PFSK-1 (cell line): Measurements from ENCODE around the gene TNS1.

Experiments
- FOXP2 ChIP-seq: optimal IDR thresholded peaks from 2 replicates; pipeline ENCODE3; 2011; ENCODE audit warnings: borderline replicate concordance, control low read depth, inconsistent platforms; ENCODE audit not compliant: insufficient read depth; ENCODE audit errors: extremely low read length, extremely low read depth
- POLR2AphosphoS5 ChIP-seq: IDR thresholded peaks from 2 replicates; pipeline ENCODE4 v1.6.1; 2012; ENCODE audit warnings: low read depth, mild to moderate bottlenecking, control low read depth, low read length, moderate library complexity
- SIN3A ChIP-seq: IDR thresholded peaks from 2 replicates; pipeline ENCODE4 v1.6.1; 2012; ENCODE audit warnings: mild to moderate bottlenecking, low read length, moderate library complexity, borderline replicate concordance; ENCODE audit not compliant: insufficient read depth
- TAF1 ChIP-seq: IDR thresholded peaks from 2 replicates; pipeline ENCODE4 v1.6.1; 2012; ENCODE audit warnings: low read length, control low read depth, borderline replicate concordance; ENCODE audit not compliant: insufficient read depth
- TF ChIP-seq, protein P1 (sequence below), 2 experiments: IDR thresholded peaks; 2 replicates each; pipeline versions ENCODE4 v1.6.1 to v1.8.0; 2011 to 2012; ENCODE audit warnings: low read depth in 2 of 2, low read length in 2 of 2, control low read depth in 1 of 2, inconsistent platforms in 1 of 2, mild to moderate bottlenecking in 1 of 2, moderate library complexity in 1 of 2; ENCODE audit not compliant: insufficient read depth in 1 of 2

TNS1 gene

DNA sequence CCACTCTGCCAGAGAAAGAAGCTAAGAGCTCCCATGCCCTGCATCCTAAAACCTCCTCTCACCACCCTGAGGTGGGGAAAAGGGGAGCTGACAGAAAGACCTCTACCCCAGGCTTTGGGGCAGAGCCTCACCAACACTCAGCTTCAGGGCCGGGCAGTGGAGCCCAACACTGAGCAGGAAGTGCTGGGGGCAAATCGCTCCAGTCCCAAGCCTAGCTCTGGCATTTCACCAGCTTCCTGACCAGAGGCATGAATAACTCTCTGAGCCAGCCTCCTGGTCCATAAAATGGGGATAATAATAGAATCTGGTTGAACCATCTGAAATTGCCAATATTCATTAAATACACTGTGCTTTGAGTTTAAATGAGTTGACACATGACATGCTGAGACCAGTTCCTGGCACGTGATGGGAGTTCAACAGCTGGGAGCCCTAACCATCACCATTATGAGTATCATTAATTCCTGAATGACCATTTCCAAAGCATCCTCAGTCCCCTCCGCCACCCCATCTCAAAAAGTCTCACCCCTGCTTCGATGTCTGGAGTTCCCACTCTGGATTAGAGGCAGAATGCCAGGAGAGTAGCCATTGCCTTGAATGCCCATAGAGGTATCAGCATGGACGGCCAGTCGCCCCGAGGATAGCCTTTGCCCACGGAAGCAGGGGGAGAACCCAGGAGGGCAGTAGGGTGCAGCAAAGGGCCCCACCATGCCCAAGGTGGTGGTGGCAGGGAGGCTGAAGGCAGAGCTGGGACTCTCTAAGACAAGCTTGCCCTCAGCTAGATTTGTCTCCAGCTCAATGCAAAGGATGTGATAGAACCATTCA is 153.4 kb downstream of the TNS1 start:
- no peak for TF ChIP-seq SIN3A

- TF ChIP-seq FOXP2 = no peak
- TF ChIP-seq, protein P1, sequence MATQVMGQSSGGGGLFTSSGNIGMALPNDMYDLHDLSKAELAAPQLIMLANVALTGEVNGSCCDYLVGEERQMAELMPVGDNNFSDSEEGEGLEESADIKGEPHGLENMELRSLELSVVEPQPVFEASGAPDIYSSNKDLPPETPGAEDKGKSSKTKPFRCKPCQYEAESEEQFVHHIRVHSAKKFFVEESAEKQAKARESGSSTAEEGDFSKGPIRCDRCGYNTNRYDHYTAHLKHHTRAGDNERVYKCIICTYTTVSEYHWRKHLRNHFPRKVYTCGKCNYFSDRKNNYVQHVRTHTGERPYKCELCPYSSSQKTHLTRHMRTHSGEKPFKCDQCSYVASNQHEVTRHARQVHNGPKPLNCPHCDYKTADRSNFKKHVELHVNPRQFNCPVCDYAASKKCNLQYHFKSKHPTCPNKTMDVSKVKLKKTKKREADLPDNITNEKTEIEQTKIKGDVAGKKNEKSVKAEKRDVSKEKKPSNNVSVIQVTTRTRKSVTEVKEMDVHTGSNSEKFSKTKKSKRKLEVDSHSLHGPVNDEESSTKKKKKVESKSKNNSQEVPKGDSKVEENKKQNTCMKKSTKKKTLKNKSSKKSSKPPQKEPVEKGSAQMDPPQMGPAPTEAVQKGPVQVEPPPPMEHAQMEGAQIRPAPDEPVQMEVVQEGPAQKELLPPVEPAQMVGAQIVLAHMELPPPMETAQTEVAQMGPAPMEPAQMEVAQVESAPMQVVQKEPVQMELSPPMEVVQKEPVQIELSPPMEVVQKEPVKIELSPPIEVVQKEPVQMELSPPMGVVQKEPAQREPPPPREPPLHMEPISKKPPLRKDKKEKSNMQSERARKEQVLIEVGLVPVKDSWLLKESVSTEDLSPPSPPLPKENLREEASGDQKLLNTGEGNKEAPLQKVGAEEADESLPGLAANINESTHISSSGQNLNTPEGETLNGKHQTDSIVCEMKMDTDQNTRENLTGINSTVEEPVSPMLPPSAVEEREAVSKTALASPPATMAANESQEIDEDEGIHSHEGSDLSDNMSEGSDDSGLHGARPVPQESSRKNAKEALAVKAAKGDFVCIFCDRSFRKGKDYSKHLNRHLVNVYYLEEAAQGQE (IDR thresholded peaks at IDR 0.05; ENCODE audit: insufficient read depth in 1 of 2, low read depth in 2 of 2, low read length in 2 of 2) = no peak
- TF ChIP-seq POLR2AphosphoS5 = no peak
- TF ChIP-seq TAF1 = no peak
- no peak for TF ChIP-seq SIN3A
Measured at GRCh38 chr2:217848351-217848957, 154.3 kb downstream of the TNS1 start.

DNA sequence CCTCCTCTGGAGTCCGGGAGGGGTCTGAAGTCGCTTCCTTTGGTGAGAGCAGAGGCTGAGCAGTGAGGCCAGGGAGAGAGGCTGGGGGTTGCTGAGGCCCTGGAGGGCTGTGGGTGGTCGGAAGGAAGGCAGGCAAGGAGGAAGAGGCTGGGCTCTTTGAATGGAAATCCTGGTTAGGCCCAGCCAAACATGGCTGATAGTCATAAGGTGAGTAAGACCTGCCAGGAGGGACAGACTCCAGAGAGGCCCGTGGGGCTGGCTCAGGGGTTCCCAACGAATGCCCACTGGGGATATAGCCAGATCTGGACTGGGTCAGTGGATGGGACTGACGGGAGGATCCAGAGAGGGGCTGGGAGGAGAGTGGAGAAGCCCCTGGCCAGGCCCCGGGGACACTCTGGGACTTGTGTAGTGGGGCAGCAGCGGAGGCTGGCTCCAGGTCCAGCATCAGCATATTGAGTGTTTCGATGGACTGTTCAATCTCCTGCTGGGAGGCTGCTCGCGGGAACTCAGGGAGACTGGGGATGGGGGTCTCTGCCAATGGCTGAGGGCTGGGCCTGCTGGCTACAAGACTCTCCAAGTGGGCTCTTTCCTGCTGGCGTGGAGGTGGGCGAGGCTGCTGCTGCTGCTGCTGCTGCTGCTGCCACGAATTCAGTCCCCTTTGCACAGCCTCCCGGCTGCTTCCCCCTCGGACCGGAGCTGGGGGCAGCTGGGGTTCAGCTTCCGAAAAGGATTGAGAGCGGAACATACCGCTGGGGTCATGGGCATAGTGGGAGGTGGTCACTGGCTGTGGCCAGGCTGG is 155.0 kb downstream of the TNS1 start:
- TF ChIP-seq SIN3A (no peak), POLR2AphosphoS5 (no peak)

DNA sequence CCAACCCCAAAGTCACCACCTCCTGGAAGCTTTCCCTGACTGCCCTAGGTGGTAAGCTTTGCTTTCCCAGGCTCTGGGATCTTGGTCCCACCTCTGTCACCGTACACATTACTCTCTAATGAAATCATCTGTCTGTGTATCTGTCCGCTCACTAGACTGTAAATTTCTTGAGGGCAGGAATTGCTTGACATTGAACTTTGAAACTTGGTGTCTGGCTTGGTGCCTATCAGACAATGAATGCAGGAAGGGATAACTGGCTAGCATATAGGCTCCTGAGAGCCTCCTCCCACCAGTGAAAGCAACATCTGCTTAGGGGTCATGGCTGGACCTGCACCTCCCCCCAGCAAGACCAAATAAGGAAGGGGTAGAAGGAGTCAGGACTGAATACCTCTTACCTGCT is 155.7 kb downstream of the TNS1 start:
- TF ChIP-seq, protein P1 (IDR thresholded peaks at IDR 0.05; ENCODE audit: insufficient read depth in 1 of 2, low read depth in 2 of 2, low read length in 2 of 2) = no peak
- no peak for TF ChIP-seq SIN3A
- no peak for TF ChIP-seq POLR2AphosphoS5
- TF ChIP-seq TAF1 = no peak
- no peak for TF ChIP-seq FOXP2

DNA sequence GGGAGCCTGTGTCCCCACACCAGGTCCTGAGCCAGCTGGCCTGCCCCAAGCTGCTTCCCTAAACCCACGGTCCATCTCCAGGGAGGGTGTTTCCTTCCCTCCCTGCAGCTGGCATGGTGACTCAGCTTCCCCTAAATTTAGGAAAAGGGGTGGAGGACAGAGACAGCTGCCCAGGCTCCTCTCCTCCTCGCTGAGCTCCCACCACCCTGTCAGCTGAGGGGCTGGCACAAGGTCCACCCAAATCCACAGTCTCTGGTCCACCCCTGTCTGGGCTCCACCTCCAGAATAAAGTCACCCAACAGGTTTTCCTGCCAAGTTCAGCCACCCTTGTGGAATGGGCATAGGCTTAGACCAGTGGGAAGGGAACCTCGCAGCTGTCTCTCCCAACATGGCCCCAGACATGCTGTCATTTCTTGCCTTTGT is 156.5 kb downstream of the TNS1 start:
- TF ChIP-seq, protein P1 (IDR thresholded peaks at IDR 0.05; ENCODE audit: insufficient read depth in 1 of 2, low read depth in 2 of 2, low read length in 2 of 2) = no peak
- no peak for TF ChIP-seq FOXP2
- no peak for TF ChIP-seq SIN3A
- TF ChIP-seq POLR2AphosphoS5 = no peak
- TF ChIP-seq TAF1 = no peak

- no peak for TF ChIP-seq SIN3A
- no peak for TF ChIP-seq FOXP2
- TF ChIP-seq, protein P1 (IDR thresholded peaks at IDR 0.05; ENCODE audit: insufficient read depth in 1 of 2, low read depth in 2 of 2, low read length in 2 of 2) = no peak
- no peak for TF ChIP-seq POLR2AphosphoS5
- no peak for TF ChIP-seq TAF1
Measured at GRCh38 chr2:217845301-217845700, 157.5 kb downstream of the TNS1 start.
